GM12874 (cell line): ENCODE measurements around the gene IP6K3.
A peak's percentile ranks its signal among the peaks of the same experiment; 100 is the strongest.

ENCODE experiments used
- CTCF ChIP-seq: IDR thresholded peaks from 2 replicates; pipeline ENCODE4 v1.5.1; 2011; ENCODE audit warnings: low read depth, mild to moderate bottlenecking, control low read depth, low read length, moderate library complexity; ENCODE audit not compliant: insufficient read depth

The IP6K3 gene

GRCh38 chr6:33776186-33776585 lies 29.5 kb upstream of the IP6K3 start:
- TF ChIP-seq CTCF: no peak

GRCh38 chr6:33774774-33775173 lies 28.1 kb upstream of the IP6K3 start:
- TF ChIP-seq CTCF: no peak

- TF ChIP-seq CTCF: no peak
Observed at GRCh38 chr6:33772902-33773472, 26.3 kb upstream of the IP6K3 start.

- no peak for TF ChIP-seq CTCF
Observed at GRCh38 chr6:33772082-33772830, 25.6 kb upstream of the IP6K3 start.

- TF ChIP-seq CTCF: peak; percentile 95
Observed at GRCh38 chr6:33771146-33772081, 24.7 kb upstream of the IP6K3 start.

- TF ChIP-seq CTCF: no peak
Observed at GRCh38 chr6:33770833-33771145, 24.1 kb upstream of the IP6K3 start.

- TF ChIP-seq CTCF: no peak
Observed at GRCh38 chr6:33770124-33770832, 23.6 kb upstream of the IP6K3 start.
